Osteoblast (primary cell): Measurements from ENCODE around the gene MYL6B. TPM values are rescaled to one million over a fixed set of nuclear protein-coding genes. Genes with fewer than 3 reads are reported as not detected.

Experiments
- DNase-seq: peaks from one replicate; pipeline ENCODE4 v3.0.0; 2011; ENCODE audit warnings: low spot score, mixed read lengths; ENCODE audit not compliant: insufficient read length; ENCODE audit errors: missing footprints
- H2AFZ ChIP-seq: 2 replicates; pipeline ENCODE4 v1.6.0; 2011; ENCODE audit warnings: mild to moderate bottlenecking, low read length
- H3K27ac ChIP-seq: 2 replicates; pipeline ENCODE4 v1.5.1; 2011; ENCODE audit warnings: mild to moderate bottlenecking, low read depth, low read length, moderate library complexity
- H3K27me3 ChIP-seq: 2 replicates; pipeline ENCODE4 v1.6.0; 2012; ENCODE audit warnings: mild to moderate bottlenecking, control low read depth, inconsistent platforms, low read length, moderate library complexity; ENCODE audit not compliant: insufficient read depth
- H3K36me3 ChIP-seq: 2 replicates; pipeline ENCODE4 v1.5.1; 2011; ENCODE audit warnings: mild to moderate bottlenecking, low read length, control low read depth, moderate library complexity; ENCODE audit not compliant: insufficient read depth
- H3K4me1 ChIP-seq: 2 replicates; pipeline ENCODE4 v1.5.1; 2011; ENCODE audit warnings: mild to moderate bottlenecking, low read length, control low read depth, moderate library complexity; ENCODE audit not compliant: insufficient read depth
- H3K4me2 ChIP-seq: 2 replicates; pipeline ENCODE4 v1.6.0; 2011; ENCODE audit warnings: mild to moderate bottlenecking, low read length; ENCODE audit not compliant: insufficient read depth
- H3K4me3 ChIP-seq: fragments of 200-600 bp; sonication (generic); 3 replicates; pipeline ENCODE4 v1.5.1; 2012; ENCODE audit warnings: mild to moderate bottlenecking, low read length, inconsistent platforms; ENCODE audit not compliant: insufficient read depth
- H3K79me2 ChIP-seq: 2 replicates; pipeline ENCODE4 v1.6.0; 2012; ENCODE audit warnings: mild to moderate bottlenecking, low read length, control low read depth, inconsistent platforms; ENCODE audit not compliant: insufficient read depth
- H3K9me3 ChIP-seq: 2 replicates; pipeline ENCODE4 v1.5.1; 2011; ENCODE audit warnings: low read depth, low read length, control low read depth
- H4K20me1 ChIP-seq: 2 replicates; pipeline ENCODE4 v1.6.0; 2012; ENCODE audit warnings: mild to moderate bottlenecking, low read length, control low read depth; ENCODE audit not compliant: insufficient read depth
- CTCF ChIP-seq: IDR thresholded peaks from 2 replicates; pipeline ENCODE4 v1.5.1; 2011; ENCODE audit warnings: mild to moderate bottlenecking, low read depth, low read length, moderate library complexity; ENCODE audit errors: extremely low read depth
- total RNA-seq: library from RNA; depleted of rRNA; stranded (reverse); fragments of >200 nt; gene quantifications from 2 replicates; pipeline ENCODE4 v1.2.3, GENCODE V29; 2012

MYL6B gene
- total RNA-seq, 1 donor: 53.9 TPM

DNA sequence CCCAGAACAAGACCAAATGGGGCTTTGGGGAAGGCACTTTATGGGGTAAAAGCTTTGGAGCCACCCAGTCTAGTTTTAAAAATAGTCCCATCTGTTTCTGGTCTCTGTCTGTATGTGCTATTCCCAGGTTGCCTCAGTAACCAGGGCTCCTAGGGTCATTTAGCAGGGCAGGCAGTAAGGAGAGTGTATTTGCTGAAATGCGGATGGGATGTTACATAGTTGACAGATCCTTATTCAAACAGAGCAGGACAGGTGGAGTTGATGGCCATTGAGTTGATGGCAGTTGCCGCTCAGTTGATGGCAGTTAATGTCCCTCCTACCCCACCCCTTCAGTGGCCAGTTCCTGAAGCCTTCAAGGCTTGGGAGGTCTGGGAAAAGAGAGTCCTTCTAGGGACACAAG lies 29.8 kb upstream of the MYL6B start:
- Histone ChIP-seq H3K4me3 (no peak overlapping the region), H4K20me1 (peaks cover 8% of the 10 kb centered on the region), H3K79me2 (peaks cover 32% of the 10 kb centered on the region), H3K36me3 (peaks cover 13% of the 10 kb centered on the region), H3K27ac (no peak overlapping the region), H3K4me1 (peaks cover 37% of the 10 kb centered on the region), H2AFZ (no peak overlapping the region), H3K9me3 (no peaks in the 10 kb centered on the region), H3K27me3 (no peaks in the 10 kb centered on the region), H3K4me2 (no peak overlapping the region)
- TF ChIP-seq CTCF: no peak
- DNase-seq: no peak

DNA sequence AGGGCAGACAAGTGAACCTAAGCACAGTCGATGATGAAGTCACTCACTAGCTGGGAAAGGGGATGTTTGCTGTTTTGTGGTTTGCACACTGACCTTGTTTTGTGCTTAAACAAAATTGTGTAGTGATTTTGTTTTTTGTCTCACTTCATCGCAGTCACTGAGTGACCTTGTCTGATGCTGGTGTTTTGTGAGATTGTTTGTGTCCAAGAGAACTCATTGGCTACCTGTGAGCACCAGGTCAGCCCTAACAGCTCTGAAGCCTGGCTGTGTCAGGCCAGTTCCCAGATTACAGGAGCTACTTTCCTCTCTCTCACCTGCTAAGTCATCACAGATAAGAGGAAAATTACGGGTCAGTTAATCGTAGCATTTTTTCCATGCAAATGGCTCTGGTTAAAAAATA lies 28.3 kb upstream of the MYL6B start:
- no peak for DNase-seq
- no peak overlapping the region for H2AFZ ChIP-seq
- H4K20me1 ChIP-seq: no peaks in the 10 kb centered on the region
- H3K4me1 ChIP-seq: peaks cover 30% of the 10 kb centered on the region
- peaks cover 11% of the 10 kb centered on the region for H3K36me3 ChIP-seq
- H3K27ac ChIP-seq: no peak overlapping the region
- no peaks in the 10 kb centered on the region for H3K27me3 ChIP-seq
- TF ChIP-seq CTCF: no peak
- no peak overlapping the region for H3K4me3 ChIP-seq
- no peaks in the 10 kb centered on the region for H3K9me3 ChIP-seq
- peaks cover 33% of the 10 kb centered on the region for H3K79me2 ChIP-seq
- no peak overlapping the region for H3K4me2 ChIP-seq

GRCh38 chr12:56126732-56127239 lies 25.6 kb upstream of the MYL6B start:
- peak overlapping the region; percentile 92 for H3K4me2 ChIP-seq
- no peak overlapping the region for H2AFZ ChIP-seq
- peak overlapping the region; percentile 72 for H3K27ac ChIP-seq
- H3K4me1 ChIP-seq: peaks cover 23% of the 10 kb centered on the region
- no peak for DNase-seq
- no peak for TF ChIP-seq CTCF
- H3K27me3 ChIP-seq: no peaks in the 10 kb centered on the region
- H4K20me1 ChIP-seq: no peaks in the 10 kb centered on the region
- H3K36me3 ChIP-seq: peaks cover 16% of the 10 kb centered on the region
- peaks cover 31% of the 10 kb centered on the region for H3K79me2 ChIP-seq
- H3K4me3 ChIP-seq: peak overlapping the region; percentile 71
- no peaks in the 10 kb centered on the region for H3K9me3 ChIP-seq

DNA sequence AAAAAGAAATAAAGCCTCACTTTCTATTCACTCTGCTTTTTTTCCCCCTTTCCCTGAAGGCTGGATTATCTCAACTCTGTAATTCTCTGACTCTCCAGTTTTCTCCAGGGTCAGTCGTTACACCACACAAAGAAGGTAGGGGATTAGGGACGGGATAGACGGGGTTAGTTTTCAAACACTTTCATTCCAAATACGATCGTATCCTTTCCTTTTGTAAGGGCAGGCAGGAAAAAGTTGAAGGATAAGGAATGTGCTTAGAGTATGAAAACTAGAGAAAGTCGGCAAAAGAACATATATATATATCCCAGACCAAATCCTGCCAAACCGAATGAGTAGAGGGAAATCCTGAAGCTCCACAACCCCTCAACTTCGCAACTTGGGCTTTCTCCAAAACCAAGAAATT lies 24.9 kb upstream of the MYL6B start:
- H3K4me3 ChIP-seq: peak overlapping the region; percentile 71
- peaks cover 23% of the 10 kb centered on the region for H3K4me1 ChIP-seq
- TF ChIP-seq CTCF: no peak
- no peaks in the 10 kb centered on the region for H3K9me3 ChIP-seq
- no peak for DNase-seq
- H3K27ac ChIP-seq: peak overlapping the region; percentile 72
- H3K27me3 ChIP-seq: no peaks in the 10 kb centered on the region
- H4K20me1 ChIP-seq: no peaks in the 10 kb centered on the region
- H3K79me2 ChIP-seq: peaks cover 31% of the 10 kb centered on the region
- H3K36me3 ChIP-seq: peaks cover 23% of the 10 kb centered on the region
- H3K4me2 ChIP-seq: peak overlapping the region; percentile 92
- peak overlapping the region; percentile 49 for H2AFZ ChIP-seq
